ENCODE measurements around the gene MYH1. TPM values are rescaled to one million over a fixed set of nuclear protein-coding genes. Genes with fewer than 3 reads are reported as not detected.
"Not testable (repeated sequence)": the region's sequence is repeated elsewhere in the genome, so short reads cannot be mapped to it uniquely, and the experiment has no call there.

Gene MYH1
- total RNA-seq, 1 experiment from 2014 or later = not detected

DNA sequence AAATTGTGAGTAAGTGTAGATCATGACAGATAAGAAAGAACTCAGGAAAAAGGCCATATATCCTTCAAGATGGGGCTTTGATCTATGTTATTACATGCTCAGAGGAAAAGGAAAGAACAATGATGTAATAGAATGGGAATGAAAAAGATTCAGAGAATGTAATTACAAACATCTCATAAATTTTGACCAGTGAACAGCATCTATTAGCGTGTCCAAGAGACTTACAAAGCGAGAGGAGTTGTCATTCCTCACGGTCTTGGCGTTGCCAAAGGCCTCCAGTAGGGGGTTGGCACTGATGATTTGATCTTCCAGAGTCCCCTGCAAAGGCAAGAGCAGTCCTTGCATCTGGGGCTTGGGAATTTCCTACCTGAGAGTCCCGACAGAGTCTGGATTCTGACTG is 25.1 kb upstream of the MYH1 start:
- peaks cover 18 to 33% of the 10 kb centered on the region in 2 experiments for H3K9me3 Mint-ChIP-seq
- H3K4me3 Mint-ChIP-seq; H3K27ac ChIP-seq (ENCODE audit: insufficient read length, low read depth, low read length); H3K23ac ChIP-seq (ENCODE audit: insufficient read length, low read depth, low read length); H3K56ac ChIP-seq (ENCODE audit: insufficient read length, low read depth, low read length); H2BK15ac ChIP-seq (ENCODE audit: low read depth, low read length); H3T11ph ChIP-seq (ENCODE audit: low read length); H2BK5ac ChIP-seq (ENCODE audit: insufficient read length, low read length); H3K9ac ChIP-seq (ENCODE audit: extremely low read depth, insufficient read length, low read length); H4K5ac ChIP-seq (ENCODE audit: insufficient read length, low read depth, low read length); H2AK5ac ChIP-seq (ENCODE audit: insufficient read length, low read length); H3K4me1 ChIP-seq (ENCODE audit: insufficient read depth, low read length); H3K27me3 ChIP-seq (ENCODE audit: insufficient read depth, low read length); H2BK20ac ChIP-seq (ENCODE audit: low read depth, low read length, poor library complexity, severe bottlenecking); H2AFZ ChIP-seq (ENCODE audit: low read length); DNase-seq; H2BK120ac ChIP-seq (ENCODE audit: low read depth, low read length, poor library complexity, severe bottlenecking); H3K14ac ChIP-seq (ENCODE audit: insufficient read depth, low read length); H4K20me1 ChIP-seq (ENCODE audit: control insufficient read depth, insufficient read depth, insufficient read length); H4K8ac ChIP-seq (replicated peaks; ENCODE audit: insufficient read length, low read depth, low read length); H3K27ac Mint-ChIP-seq; H3K4ac ChIP-seq (ENCODE audit: low read depth, low read length); H3K79me2 ChIP-seq (ENCODE audit: insufficient read depth, low read length); H3K9me3 ChIP-seq (ENCODE audit: control insufficient read depth, low read depth, low read length); H4K91ac ChIP-seq (ENCODE audit: insufficient read length, low read depth, low read length); H3K79me1 ChIP-seq (ENCODE audit: insufficient read depth, low read depth, low read length, poor library complexity, severe bottlenecking); H3K27me3 Mint-ChIP-seq (ENCODE audit: low read depth); H3K18ac ChIP-seq (ENCODE audit: insufficient read length, low read depth, low read length); H3K4me2 ChIP-seq (ENCODE audit: insufficient read depth, insufficient read length, low read length); H2BK12ac ChIP-seq (ENCODE audit: insufficient read length, low read depth, low read length); H3K23me2 ChIP-seq (ENCODE audit: insufficient read length, low read depth, low read length, poor library complexity, severe bottlenecking): not testable (repeated sequence)
- no CpG with 5 or more reads among the region's 5 CpGs for WGBS (ENCODE audit: extremely low coverage, insufficient read length, low lambda C conversion rate)
- TF ChIP-seq, protein P1, sequence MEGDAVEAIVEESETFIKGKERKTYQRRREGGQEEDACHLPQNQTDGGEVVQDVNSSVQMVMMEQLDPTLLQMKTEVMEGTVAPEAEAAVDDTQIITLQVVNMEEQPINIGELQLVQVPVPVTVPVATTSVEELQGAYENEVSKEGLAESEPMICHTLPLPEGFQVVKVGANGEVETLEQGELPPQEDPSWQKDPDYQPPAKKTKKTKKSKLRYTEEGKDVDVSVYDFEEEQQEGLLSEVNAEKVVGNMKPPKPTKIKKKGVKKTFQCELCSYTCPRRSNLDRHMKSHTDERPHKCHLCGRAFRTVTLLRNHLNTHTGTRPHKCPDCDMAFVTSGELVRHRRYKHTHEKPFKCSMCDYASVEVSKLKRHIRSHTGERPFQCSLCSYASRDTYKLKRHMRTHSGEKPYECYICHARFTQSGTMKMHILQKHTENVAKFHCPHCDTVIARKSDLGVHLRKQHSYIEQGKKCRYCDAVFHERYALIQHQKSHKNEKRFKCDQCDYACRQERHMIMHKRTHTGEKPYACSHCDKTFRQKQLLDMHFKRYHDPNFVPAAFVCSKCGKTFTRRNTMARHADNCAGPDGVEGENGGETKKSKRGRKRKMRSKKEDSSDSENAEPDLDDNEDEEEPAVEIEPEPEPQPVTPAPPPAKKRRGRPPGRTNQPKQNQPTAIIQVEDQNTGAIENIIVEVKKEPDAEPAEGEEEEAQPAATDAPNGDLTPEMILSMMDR (conservative IDR thresholded peaks at IDR 0.05) = peak; percentile 52
- peaks cover 13 to 15% of the 10 kb centered on the region in 2 experiments for H3K4me1 Mint-ChIP-seq
- H3K36me3 Mint-ChIP-seq (ENCODE audit: insufficient read depth in 1 of 3, low read depth in 3 of 3) = peaks cover 11 to 24% (median 20%) of the 10 kb centered on the region in 3 experiments

GRCh38 chr17:10541179-10541578 is 22.8 kb upstream of the MYH1 start:
- not testable (repeated sequence) for H3K9ac ChIP-seq (ENCODE audit: extremely low read depth, insufficient read length, low read length); H4K5ac ChIP-seq (ENCODE audit: insufficient read length, low read depth, low read length); H2BK15ac ChIP-seq (ENCODE audit: low read depth, low read length); H3K4me3 Mint-ChIP-seq; H3K18ac ChIP-seq (ENCODE audit: insufficient read length, low read depth, low read length); H3K79me1 ChIP-seq (ENCODE audit: insufficient read depth, low read depth, low read length, poor library complexity, severe bottlenecking); H3K27me3 Mint-ChIP-seq (ENCODE audit: low read depth); H2BK20ac ChIP-seq (ENCODE audit: low read depth, low read length, poor library complexity, severe bottlenecking); H3K4me1 Mint-ChIP-seq; H3K23me2 ChIP-seq (ENCODE audit: insufficient read length, low read depth, low read length, poor library complexity, severe bottlenecking); H3K9me3 ChIP-seq (ENCODE audit: control insufficient read depth, low read depth, low read length); DNase-seq; H2AK5ac ChIP-seq (ENCODE audit: insufficient read length, low read length); H4K8ac ChIP-seq (replicated peaks; ENCODE audit: insufficient read length, low read depth, low read length); H4K20me1 ChIP-seq (ENCODE audit: control insufficient read depth, insufficient read depth, insufficient read length); H4K91ac ChIP-seq (ENCODE audit: insufficient read length, low read depth, low read length); H3T11ph ChIP-seq (ENCODE audit: low read length); H2AFZ ChIP-seq (ENCODE audit: low read length); H3K14ac ChIP-seq (ENCODE audit: insufficient read depth, low read length); H2BK120ac ChIP-seq (ENCODE audit: low read depth, low read length, poor library complexity, severe bottlenecking); H3K23ac ChIP-seq (ENCODE audit: insufficient read length, low read depth, low read length); H3K79me2 ChIP-seq (ENCODE audit: insufficient read depth, low read length); H2BK12ac ChIP-seq (ENCODE audit: insufficient read length, low read depth, low read length); H3K4me1 ChIP-seq (ENCODE audit: insufficient read depth, low read length); H3K4ac ChIP-seq (ENCODE audit: low read depth, low read length); H3K27me3 ChIP-seq (ENCODE audit: insufficient read depth, low read length); H3K27ac Mint-ChIP-seq; H2BK5ac ChIP-seq (ENCODE audit: insufficient read length, low read length); H3K56ac ChIP-seq (ENCODE audit: insufficient read length, low read depth, low read length); H3K4me2 ChIP-seq (ENCODE audit: insufficient read depth, insufficient read length, low read length); H3K27ac ChIP-seq (ENCODE audit: insufficient read length, low read depth, low read length)
- Mint-ChIP-seq H3K36me3 (ENCODE audit: insufficient read depth in 1 of 3, low read depth in 3 of 3) (peaks cover 11 to 24% (median 20%) of the 10 kb centered on the region in 3 experiments), H3K9me3 (peaks cover 18 to 33% of the 10 kb centered on the region in 2 experiments)
- WGBS (ENCODE audit: extremely low coverage, insufficient read length, low lambda C conversion rate) = no CpG with 5 or more reads among the region's 6 CpGs
